Measurements from ENCODE around the gene NEK7. TPM values are rescaled to one million over a fixed set of nuclear protein-coding genes. Genes with fewer than 3 reads are reported as not detected.

NEK7 gene
- total RNA-seq, 2 experiments from 2014 or later: 14.9 to 25.6 TPM

DNA sequence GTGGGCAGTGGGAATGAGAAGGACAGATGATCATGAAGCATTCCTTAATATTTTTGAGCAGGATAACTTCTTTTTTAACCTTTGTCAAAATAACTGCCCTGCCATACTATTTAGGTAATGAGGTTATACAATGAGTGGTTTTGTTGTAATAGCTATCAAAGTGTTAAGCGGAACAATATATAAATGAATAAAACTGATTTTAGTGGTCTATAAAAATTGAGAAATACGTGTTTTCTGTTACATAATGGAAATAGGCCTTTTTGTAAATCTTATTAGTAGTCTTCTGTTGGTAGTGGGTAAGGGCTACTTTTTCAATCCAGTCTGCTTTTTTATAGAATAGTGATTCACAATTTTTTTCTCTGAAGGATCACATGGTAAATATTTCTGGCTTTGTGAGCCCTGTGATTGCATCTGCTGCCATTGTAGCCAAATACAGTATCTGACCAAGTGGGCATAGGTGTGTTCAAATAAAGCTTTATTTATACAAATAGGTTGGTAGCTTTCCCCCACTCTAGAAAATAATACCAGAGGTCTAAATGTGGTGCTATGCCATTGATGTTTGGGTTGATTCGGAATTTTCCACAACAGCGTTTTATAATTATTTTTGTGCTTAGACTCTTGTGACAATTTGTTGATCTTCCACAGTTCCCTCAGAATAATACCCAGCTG, 4.3 kb downstream of the NEK7 start:
- BruUV-seq (replicated peaks): TSS peak; percentile 26
- POLR2A ChIA-PET: interaction anchor here (0.6 to 1.6 kb wide), 4 partner anchors 8 to 569 kb away, joined by 3 to 7 read pairs (median 4); no protein-coding TSS in a partner anchor
- Histone ChIP-seq H2AFZ (ENCODE audit: low read length) (peak overlapping the region; percentile 10; the same call in 1 of the 2 replicates), H3K4me3 (ENCODE audit: low read depth, low read length, poor library complexity, severe bottlenecking) (no peak overlapping the region), H3K79me2 (ENCODE audit: insufficient read depth, low read depth, low read length) (peaks cover 76% of the 10 kb centered on the region), H3K4me2 (ENCODE audit: low read length) (peak overlapping the region; percentile 56), H3K4me1 (ENCODE audit: insufficient read depth, low read length, poor library complexity, severe bottlenecking) (peaks cover 43% of the 10 kb centered on the region), H3K27ac (ENCODE audit: low read depth, low read length, poor library complexity, severe bottlenecking) (no peak overlapping the region), H3K36me3 (ENCODE audit: insufficient read depth, low read length) (no peaks in the 10 kb centered on the region), H4K20me1 (ENCODE audit: insufficient read depth, low read length) (no peaks in the 10 kb centered on the region), H3K9me3 (ENCODE audit: low read length) (no peaks in the 10 kb centered on the region), H3K9me2 (ENCODE audit: insufficient read depth, low read length) (no peaks in the 10 kb centered on the region)
- intact Hi-C loops (cut with micrococcal nuclease; ENCODE audit: unreplicated experiment): loop anchor here (10.0 kb wide), 1 partner anchor 526 kb away; no protein-coding TSS in a partner anchor
- no peak for DNase-seq (ENCODE audit: low spot score)
- CTCF ChIA-PET (ENCODE audit: unreplicated experiment): interaction anchor here (1.0 kb wide), 1 partner anchor 11 kb away, joined by 3 read pairs; no protein-coding TSS in a partner anchor
- TF ChIP-seq, protein P1, sequence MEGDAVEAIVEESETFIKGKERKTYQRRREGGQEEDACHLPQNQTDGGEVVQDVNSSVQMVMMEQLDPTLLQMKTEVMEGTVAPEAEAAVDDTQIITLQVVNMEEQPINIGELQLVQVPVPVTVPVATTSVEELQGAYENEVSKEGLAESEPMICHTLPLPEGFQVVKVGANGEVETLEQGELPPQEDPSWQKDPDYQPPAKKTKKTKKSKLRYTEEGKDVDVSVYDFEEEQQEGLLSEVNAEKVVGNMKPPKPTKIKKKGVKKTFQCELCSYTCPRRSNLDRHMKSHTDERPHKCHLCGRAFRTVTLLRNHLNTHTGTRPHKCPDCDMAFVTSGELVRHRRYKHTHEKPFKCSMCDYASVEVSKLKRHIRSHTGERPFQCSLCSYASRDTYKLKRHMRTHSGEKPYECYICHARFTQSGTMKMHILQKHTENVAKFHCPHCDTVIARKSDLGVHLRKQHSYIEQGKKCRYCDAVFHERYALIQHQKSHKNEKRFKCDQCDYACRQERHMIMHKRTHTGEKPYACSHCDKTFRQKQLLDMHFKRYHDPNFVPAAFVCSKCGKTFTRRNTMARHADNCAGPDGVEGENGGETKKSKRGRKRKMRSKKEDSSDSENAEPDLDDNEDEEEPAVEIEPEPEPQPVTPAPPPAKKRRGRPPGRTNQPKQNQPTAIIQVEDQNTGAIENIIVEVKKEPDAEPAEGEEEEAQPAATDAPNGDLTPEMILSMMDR (conservative IDR thresholded peaks at IDR 0.05; ENCODE audit: low read length): no peak
- no peak for TF ChIP-seq EZH2phosphoT487 (IDR thresholded peaks at IDR 0.05; ENCODE audit: borderline replicate concordance, low read depth, low read length)

DNA sequence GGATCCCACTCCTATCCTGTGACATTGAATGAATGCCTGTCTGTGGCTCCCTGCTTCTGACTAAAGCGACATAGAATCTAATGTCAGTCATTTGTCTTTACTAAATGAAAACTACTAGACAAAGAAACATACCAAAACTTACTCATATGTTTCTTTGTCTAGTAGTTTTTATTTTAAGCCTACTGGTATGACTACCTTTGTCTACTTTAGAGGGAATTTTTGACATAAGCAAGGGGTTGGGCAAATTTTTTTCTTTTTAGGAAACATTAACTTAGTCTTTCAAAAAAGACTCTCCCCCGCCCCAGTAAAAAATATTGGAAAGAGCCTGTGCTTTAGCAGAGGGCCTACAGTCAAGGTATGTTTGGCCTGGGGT, 4.9 kb downstream of the NEK7 start:
- H2AFZ ChIP-seq (ENCODE audit: low read length): peak overlapping the region; percentile 10; the same call in 1 of the 2 replicates
- no TSS peak for BruUV-seq (replicated peaks)
- H4K20me1 ChIP-seq (ENCODE audit: insufficient read depth, low read length): no peaks in the 10 kb centered on the region
- POLR2A ChIA-PET: interaction anchor here (0.6 to 1.6 kb wide), 5 partner anchors 8 to 588 kb away, joined by 3 to 7 read pairs (median 3); no protein-coding TSS in a partner anchor
- intact Hi-C loops (cut with micrococcal nuclease; ENCODE audit: unreplicated experiment): loop anchor here (10.0 kb wide), 1 partner anchor 527 kb away; no protein-coding TSS in a partner anchor
- peaks cover 49% of the 10 kb centered on the region for H3K4me1 ChIP-seq (ENCODE audit: insufficient read depth, low read length, poor library complexity, severe bottlenecking)
- H3K9me3 ChIP-seq (ENCODE audit: low read length): no peaks in the 10 kb centered on the region
- H3K9me2 ChIP-seq (ENCODE audit: insufficient read depth, low read length): no peaks in the 10 kb centered on the region
- H3K79me2 ChIP-seq (ENCODE audit: insufficient read depth, low read depth, low read length): peaks cover 82% of the 10 kb centered on the region
- CTCF ChIA-PET (ENCODE audit: unreplicated experiment): interaction anchor here (1.0 kb wide), 1 partner anchor 10 kb away, joined by 3 read pairs; no protein-coding TSS in a partner anchor
- H3K36me3 ChIP-seq (ENCODE audit: insufficient read depth, low read length): no peaks in the 10 kb centered on the region
- H3K4me3 ChIP-seq (ENCODE audit: low read depth, low read length, poor library complexity, severe bottlenecking): no peak overlapping the region
- H3K4me2 ChIP-seq (ENCODE audit: low read length): peak overlapping the region; percentile 56
- DNase-seq (ENCODE audit: low spot score): no peak
- H3K27ac ChIP-seq (ENCODE audit: low read depth, low read length, poor library complexity, severe bottlenecking): peak overlapping the region; percentile 16
- TF ChIP-seq EZH2phosphoT487 (IDR thresholded peaks at IDR 0.05; ENCODE audit: borderline replicate concordance, low read depth, low read length): no peak

DNA sequence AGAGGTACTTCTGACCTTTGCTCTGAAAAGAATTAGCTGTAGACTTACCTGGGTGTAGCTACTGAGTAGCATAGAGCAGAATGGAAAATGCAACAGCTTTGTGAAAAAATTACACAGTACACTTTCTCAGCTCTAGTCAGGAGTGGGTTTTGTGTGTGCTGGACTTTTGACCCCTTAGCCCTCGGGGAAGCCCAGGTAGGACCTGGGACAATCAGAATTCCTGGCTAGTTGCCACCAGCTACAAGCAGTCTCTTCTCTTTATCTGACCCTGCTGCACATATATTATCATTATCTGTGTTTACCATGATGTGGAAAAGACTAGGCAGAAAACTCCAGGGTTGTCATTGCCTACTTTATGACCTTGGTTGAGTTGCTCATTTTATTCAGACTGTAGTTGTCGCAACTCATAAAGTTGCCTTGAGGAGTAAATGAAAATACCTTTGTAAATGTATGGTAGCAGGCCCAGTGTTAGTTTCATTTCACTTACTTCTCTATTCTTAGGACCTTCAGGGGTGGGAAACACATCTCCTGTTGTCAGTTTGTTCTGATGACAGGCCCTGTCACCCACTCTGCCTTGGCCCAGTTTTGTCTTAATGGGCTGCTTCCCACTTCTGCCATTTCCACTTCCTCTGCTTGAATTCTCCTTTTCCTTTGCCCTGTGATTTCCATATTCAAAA, 5.4 kb downstream of the NEK7 start:
- intact Hi-C loops (cut with micrococcal nuclease; ENCODE audit: unreplicated experiment): loop anchor here (10.0 kb wide), 1 partner anchor 527 kb away; no protein-coding TSS in a partner anchor
- Histone ChIP-seq H3K9me2 (ENCODE audit: insufficient read depth, low read length) (no peaks in the 10 kb centered on the region), H3K27ac (ENCODE audit: low read depth, low read length, poor library complexity, severe bottlenecking) (peak overlapping the region; percentile 16), H3K4me1 (ENCODE audit: insufficient read depth, low read length, poor library complexity, severe bottlenecking) (peaks cover 54% of the 10 kb centered on the region), H3K4me3 (ENCODE audit: low read depth, low read length, poor library complexity, severe bottlenecking) (peak overlapping the region; percentile 3), H3K4me2 (ENCODE audit: low read length) (peak overlapping the region; percentile 56), H2AFZ (ENCODE audit: low read length) (no peak overlapping the region), H3K9me3 (ENCODE audit: low read length) (no peaks in the 10 kb centered on the region), H4K20me1 (ENCODE audit: insufficient read depth, low read length) (no peaks in the 10 kb centered on the region), H3K36me3 (ENCODE audit: insufficient read depth, low read length) (no peaks in the 10 kb centered on the region), H3K79me2 (ENCODE audit: insufficient read depth, low read depth, low read length) (peaks cover 87% of the 10 kb centered on the region)
- BruUV-seq (replicated peaks): no TSS peak
- ChIA-PET CTCF (ENCODE audit: unreplicated experiment) (no interaction called here), POLR2A (interaction anchor here (0.7 to 1.6 kb wide), 3 partner anchors 11 to 587 kb away, joined by 3 to 7 read pairs (median 5); no protein-coding TSS in a partner anchor)
- TF ChIP-seq, protein P1 (conservative IDR thresholded peaks at IDR 0.05; ENCODE audit: low read length): no peak
- TF ChIP-seq EZH2phosphoT487 (IDR thresholded peaks at IDR 0.05; ENCODE audit: borderline replicate concordance, low read depth, low read length): no peak
- DNase-seq (ENCODE audit: low spot score): peak; percentile 42

All from OCI-LY7 (cell line).